HepG2 (cell line): ENCODE results near the gene SMARCAD1. TPM values are rescaled to one million over a fixed set of nuclear protein-coding genes. Genes with fewer than 3 reads are reported as not detected.

ENCODE experiments used
- ATAC-seq: fragments of 200-7000 bp; cut with Tn5 transposase; 3 replicates; pipeline ENCODE4 v1.9.1; 2020; ENCODE audit warnings: mild to moderate bottlenecking, moderate library complexity
- BruUV-seq: library from RNA; stranded (reverse); fragments of 400-500 nt; replicated peaks from 2 replicates; lab custom pipeline; 2021; lab: Mats Ljungman, UMichigan
- CTCF ChIA-PET: fragments of 300-600 bp; formaldehyde crosslinking; extraction: SDS; loops from one replicate; lab custom pipeline; 2021; ENCODE audit warnings: low total read pairs, inconsistent platforms, low intra/inter-chr PET ratio; lab: Yijun Ruan, JAX
- POLR2A ChIA-PET: fragments of 350-600 bp; sonication (Branson Sonifier 250); formaldehyde crosslinking; loops from one replicate; lab custom pipeline; 2020; ENCODE audit warnings: antibody characterized with exemption, inconsistent platforms; lab: Yijun Ruan, JAX
- DNase-seq: peaks from one replicate; pipeline ENCODE4 v3.0.0-alpha.2; 2015; ENCODE audit warnings: low spot score
- FAIRE-seq: peaks from 3 replicates; lab custom pipeline; 2011; peaks lifted over from hg19 to GRCh38; lab: Jason Lieb, UNC
- H2AFZ ChIP-seq: one replicate; pipeline ENCODE4 v1.6.1; 2011; ENCODE audit warnings: low read length, inconsistent platforms
- H3K27ac ChIP-seq: fragments of 300-600 bp; 3 replicates; pipeline ENCODE4 v1.8.0; 2011; ENCODE audit warnings: mixed run types, mild to moderate bottlenecking, mixed read lengths, low read length, inconsistent platforms; ENCODE audit not compliant: insufficient read depth; ENCODE audit errors: extremely low read length
- H3K27me3 ChIP-seq, 2 experiments: fragments of 200-600 bp in 1 of 2; 2 replicates in 1 of 2; 3 replicates in 1 of 2; pipeline versions ENCODE4 v1.6.0 to v1.8.0; 2011; ENCODE audit warnings: low read length in 2 of 2, mild to moderate bottlenecking in 2 of 2, moderate library complexity in 2 of 2, inconsistent platforms in 1 of 2; ENCODE audit not compliant: insufficient read depth in 2 of 2, control insufficient read depth in 1 of 2
- H3K36me3 ChIP-seq, 2 experiments: fragments of 200-600 bp in 1 of 2; replicated peaks in 1 of 2; 2 replicates in 1 of 2; 3 replicates in 1 of 2; pipeline versions ENCODE4 v1.5.1 to v1.8.0; 2011; ENCODE audit warnings: low read length in 2 of 2, inconsistent platforms in 1 of 2; ENCODE audit not compliant: insufficient read depth in 2 of 2, control insufficient read depth in 1 of 2
- H3K4me1 ChIP-seq: 2 replicates; pipeline ENCODE4 v1.5.1; 2012; ENCODE audit warnings: low read length, inconsistent platforms; ENCODE audit not compliant: insufficient read depth
- H3K4me2 ChIP-seq: 2 replicates; pipeline ENCODE4 v1.6.0; 2011; ENCODE audit warnings: low read depth, low read length, inconsistent platforms
- H3K4me3 ChIP-seq, 3 experiments: fragments of 200-600 bp in 1 of 3; sonication (generic), shearing (Covaris generic) in 1 of 3; replicated peaks in 1 of 3; 2 replicates each; pipeline ENCODE4 v1.5.1; 2011 to 2016; ENCODE audit warnings: low read length in 3 of 3, inconsistent platforms in 2 of 3, low read depth in 2 of 3, mild to moderate bottlenecking in 2 of 3, control low read depth in 1 of 3, mixed read lengths in 1 of 3; ENCODE audit not compliant: insufficient read depth in 1 of 3
- H3K79me2 ChIP-seq: one replicate; pipeline ENCODE4 v1.6.1; 2011; ENCODE audit warnings: low read length, inconsistent platforms; ENCODE audit not compliant: insufficient read depth
- H3K9ac ChIP-seq: 2 replicates; pipeline ENCODE4 v1.6.0; 2011; ENCODE audit warnings: mild to moderate bottlenecking, low read depth, low read length, inconsistent platforms; ENCODE audit not compliant: insufficient read depth
- H3K9me3 ChIP-seq: 2 replicates; pipeline ENCODE4 v1.5.1; 2012; ENCODE audit warnings: mild to moderate bottlenecking, low read length
- H4K20me1 ChIP-seq: 2 replicates; pipeline ENCODE4 v1.6.0; 2011; ENCODE audit warnings: inconsistent platforms, mild to moderate bottlenecking, low read length, moderate library complexity; ENCODE audit not compliant: insufficient read depth
- FOSL1 ChIP-seq: sonication (generic); formaldehyde crosslinking; IDR thresholded peaks from 2 replicates; pipeline ENCODE4 v1.9.0; 2021; ENCODE audit warnings: missing genetic modification reagents, borderline replicate concordance
- GFI1 ChIP-seq: sonication (generic); formaldehyde crosslinking; IDR thresholded peaks from 2 replicates; pipeline ENCODE4 v1.5.0; 2020; ENCODE audit warnings: missing genetic modification reagents, mild to moderate bottlenecking, borderline replicate concordance
- HNRNPUL1 ChIP-seq: fragments of 200-400 bp; formaldehyde crosslinking; IDR thresholded peaks from 2 replicates; pipeline ENCODE4 v1.6.1; 2017; ENCODE audit warnings: low read depth, mild to moderate bottlenecking, low read length, moderate library complexity
- NFE2L2 ChIP-seq: fragments of 150-350 bp; IDR thresholded peaks from 2 replicates; pipeline ENCODE4 v1.6.1; 2014; ENCODE audit warnings: low read length
- PPARG ChIP-seq: conservative IDR thresholded peaks from 2 replicates; pipeline ENCODE4 v1.6.1; 2016; ENCODE audit warnings: missing biosample characterization, missing genetic modification reagents
- SRSF1 ChIP-seq: fragments of 200-400 bp; formaldehyde crosslinking; optimal IDR thresholded peaks from 2 replicates; pipeline ENCODE3; 2017; ENCODE audit warnings: mild to moderate bottlenecking, low read depth, low read length, moderate library complexity
- TAF1 ChIP-seq: sonication (generic); formaldehyde crosslinking; IDR thresholded peaks from 2 replicates; pipeline ENCODE4 v1.4.0; 2020; ENCODE audit warnings: missing genetic modification reagents
- TERF1 ChIP-seq: sonication (generic); formaldehyde crosslinking; IDR thresholded peaks from 2 replicates; pipeline ENCODE4 v1.8.0; 2022; ENCODE audit warnings: mild to moderate bottlenecking, missing genetic modification reagents, moderate library complexity
- WIZ ChIP-seq: sonication (generic); formaldehyde crosslinking; IDR thresholded peaks from 2 replicates; pipeline ENCODE4 v1.5.1; 2020; ENCODE audit warnings: mild to moderate bottlenecking, missing genetic modification reagents
- ZBTB26 ChIP-seq: IDR thresholded peaks from 2 replicates; pipeline ENCODE4 v1.6.1; 2016; ENCODE audit warnings: missing compliant biosample characterization, missing genetic modification reagents, borderline replicate concordance
- ZKSCAN5 ChIP-seq: sonication (generic); formaldehyde crosslinking; IDR thresholded peaks from 2 replicates; pipeline ENCODE4 v1.5.1; 2020; ENCODE audit warnings: mild to moderate bottlenecking, missing genetic modification reagents
- ZNF124 ChIP-seq: sonication (generic); formaldehyde crosslinking; IDR thresholded peaks from 2 replicates; pipeline ENCODE4 v1.4.0; 2020; ENCODE audit warnings: missing genetic modification reagents
- ZNF136 ChIP-seq: sonication (generic); formaldehyde crosslinking; IDR thresholded peaks from 2 replicates; pipeline ENCODE4 v1.8.1; 2022; ENCODE audit warnings: low read depth, mild to moderate bottlenecking, moderate library complexity, missing genetic modification reagents
- ZNF317 ChIP-seq: sonication (generic); formaldehyde crosslinking; IDR thresholded peaks from 2 replicates; pipeline ENCODE4 v1.5.0; 2020; ENCODE audit warnings: mild to moderate bottlenecking, missing genetic modification reagents
- ZNF33B ChIP-seq: sonication (generic); formaldehyde crosslinking; IDR thresholded peaks from 2 replicates; pipeline ENCODE4 v1.5.1; 2020; ENCODE audit warnings: mild to moderate bottlenecking, missing genetic modification reagents
- ZNF362 ChIP-seq: sonication (generic); formaldehyde crosslinking; IDR thresholded peaks from 2 replicates; pipeline ENCODE4 v1.4.0; 2020; ENCODE audit warnings: missing genetic modification reagents, mild to moderate bottlenecking, borderline replicate concordance
- WGBS: methylation state at CpG from one replicate; pipeline ENCODE4 v1.1.6; 2017; ENCODE audit warnings: low lambda C conversion rate; 5-methylcytosine and 5-hydroxymethylcytosine counted together
- in situ Hi-C: cut with HindIII; loops from 2 replicates; pipeline ENCODE4 v1.10.0; 2017; ENCODE audit warnings: low pct_unique_long_range_greater_than_20kb; ENCODE audit not compliant: extremely low pct_ligation_motif_present
- intact Hi-C: fragments of 100-400 bp; cut with micrococcal nuclease; formaldehyde crosslinking; loops from one replicate; pipeline ENCODE4 v1.10.0; 2022; ENCODE audit not compliant: unreplicated experiment
- polyA plus RNA-seq, 8 experiments: library from polyadenylated mRNA; depleted of rRNA in 3 of 8; stranded (reverse) in 7 of 8; unstranded in 1 of 8; fragments of >200 nt; fragmentation: Illumina TruSeq in 4 of 8; extraction: Trizol in 4 of 8; gene quantifications; 2 replicates each; pipeline versions ENCODE4 v1.2.1 to v1.2.3, GENCODE V29; 2011 to 2016; ENCODE audit warnings: low read depth in 4 of 8, missing spikeins in 1 of 8, mixed read lengths in 1 of 8; ENCODE audit not compliant: insufficient read depth in 1 of 8
- total RNA-seq, 5 experiments: library from RNA; depleted of rRNA; stranded (reverse); fragments of >200 nt; fragmentation: Illumina TruSeq; extraction: Trizol; gene quantifications; 2 replicates each; pipeline ENCODE4 v1.2.3, GENCODE V29; 2016; ENCODE audit warnings: low read depth in 1 of 5

The SMARCAD1 gene
- total and polyA plus RNA-seq, 2 of the 13 experiments (the other 11 are each of a cell fraction or from before 2014, with no cell fraction given) = 18.2 to 35.9 TPM

GRCh38 chr4:94325835-94326234, 118.2 kb downstream of the SMARCAD1 start:
- Histone ChIP-seq H3K9me3 (peaks cover 21% of the 10 kb centered on the region), H3K27ac (no peak overlapping the region), H3K4me3 (no peak overlapping the region), H3K4me2 (no peak overlapping the region), H4K20me1 (no peaks in the 10 kb centered on the region), H2AFZ (no peak overlapping the region), H3K79me2 (no peaks in the 10 kb centered on the region), H3K27me3 (no peaks in the 10 kb centered on the region), H3K36me3 (no peaks in the 10 kb centered on the region), H3K9ac (no peak overlapping the region), H3K4me1 (no peaks in the 10 kb centered on the region)
- ChIA-PET POLR2A (no interaction called here), CTCF (no interaction called here)
- in situ Hi-C loops (no loop called here), intact Hi-C loops (no loop called here)
- WGBS = 42% methylated on average over 1 of the region's 1 CpG
- DNase-seq = no peak
- FAIRE-seq = no peak
- no TSS peak for BruUV-seq
- no peak for ATAC-seq
- TF ChIP-seq ZNF136 (CRISPR knock-in tag) (peak; percentile 84), TERF1 (CRISPR knock-in tag) (no peak), NFE2L2 (peak; percentile 57; the same call in 1 of the 2 replicates), HNRNPUL1 (no peak), WIZ (CRISPR knock-in tag) (no peak), ZNF317 (CRISPR knock-in tag) (peak; percentile 96)

DNA sequence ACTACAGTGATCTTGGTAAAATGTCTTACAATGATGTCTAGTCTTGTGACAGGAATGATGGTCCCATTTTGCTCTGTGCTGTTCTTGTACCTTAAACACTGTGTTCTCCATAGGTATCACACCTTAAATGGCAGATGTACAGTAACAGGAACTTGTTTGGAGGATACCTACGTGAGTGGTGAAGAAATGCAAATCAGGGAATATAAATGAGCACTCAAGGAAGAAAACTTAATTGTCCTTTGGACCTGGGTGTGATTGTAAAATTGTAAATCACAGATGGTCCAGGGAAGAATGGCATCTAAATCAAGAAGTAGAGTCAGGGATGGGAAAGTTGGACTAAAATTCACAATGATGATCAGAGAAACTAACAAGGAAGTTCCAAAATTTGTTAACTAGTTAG, 122.3 kb downstream of the SMARCAD1 start:
- intact Hi-C loops (no loop called here), in situ Hi-C loops (no loop called here)
- 4% methylated on average over 1 of the region's 1 CpG for WGBS
- ATAC-seq (no peak), DNase-seq (no peak), FAIRE-seq (no peak)
- H3K4me2 ChIP-seq = no peak overlapping the region
- no peaks in the 10 kb centered on the region for H3K36me3 ChIP-seq
- no peak overlapping the region for H3K4me3 ChIP-seq
- H3K4me1 ChIP-seq = no peaks in the 10 kb centered on the region
- POLR2A ChIA-PET = no interaction called here
- no peak overlapping the region for H2AFZ ChIP-seq
- H3K27me3 ChIP-seq = no peaks in the 10 kb centered on the region
- TF ChIP-seq ZKSCAN5 = no peak
- no peak for TF ChIP-seq ZBTB26
- TF ChIP-seq GFI1 (CRISPR knock-in tag) = no peak
- TF ChIP-seq ZNF124 (CRISPR knock-in tag) = no peak
- no peak for TF ChIP-seq FOSL1 (CRISPR knock-in tag)
- TF ChIP-seq SRSF1 = no peak
- TF ChIP-seq ZNF33B (CRISPR knock-in tag) = no peak
- no peak for TF ChIP-seq ZNF362 (CRISPR knock-in tag)
- TF ChIP-seq PPARG = no peak
- no peak for TF ChIP-seq TAF1 (CRISPR knock-in tag)
- H4K20me1 ChIP-seq = no peaks in the 10 kb centered on the region
- no peak overlapping the region for H3K9ac ChIP-seq
- no peaks in the 10 kb centered on the region for H3K79me2 ChIP-seq
- no TSS peak for BruUV-seq
- H3K9me3 ChIP-seq = peaks cover 21% of the 10 kb centered on the region
- H3K27ac ChIP-seq = no peak overlapping the region
- CTCF ChIA-PET = no interaction called here
